Activated CD8-positive, alpha-beta memory T cell treated with anti-CD3 and anti-CD28 coated beads for 36 hours (primary cell): ENCODE data around the gene THSD7B. TPM values are rescaled to one million over a fixed set of nuclear protein-coding genes. Genes with fewer than 3 reads are reported as not detected.
"Not testable (repeated sequence)": the region's sequence is repeated elsewhere in the genome, so short reads cannot be mapped to it uniquely, and the experiment has no call there.

Source experiments
- CTCF ChIA-PET: fragments of 350-600 bp; sonication (Branson Sonifier 250); formaldehyde crosslinking; loops from one replicate; lab custom pipeline; 2021; ENCODE audit warnings: antibody characterized with exemption; lab: Charles Lee
- POLR2A ChIA-PET: fragments of 350-600 bp; sonication (Branson Sonifier 250); formaldehyde crosslinking; loops from one replicate; lab custom pipeline; 2021; ENCODE audit warnings: antibody characterized with exemption; lab: Charles Lee
- total RNA-seq, 2 experiments: library from RNA; stranded (reverse); gene quantifications; one replicate each; pipeline ENCODE4 v1.2.3, GENCODE V29; 2021

Gene THSD7B
- total RNA-seq, 2 experiments from 2014 or later = not detected

DNA sequence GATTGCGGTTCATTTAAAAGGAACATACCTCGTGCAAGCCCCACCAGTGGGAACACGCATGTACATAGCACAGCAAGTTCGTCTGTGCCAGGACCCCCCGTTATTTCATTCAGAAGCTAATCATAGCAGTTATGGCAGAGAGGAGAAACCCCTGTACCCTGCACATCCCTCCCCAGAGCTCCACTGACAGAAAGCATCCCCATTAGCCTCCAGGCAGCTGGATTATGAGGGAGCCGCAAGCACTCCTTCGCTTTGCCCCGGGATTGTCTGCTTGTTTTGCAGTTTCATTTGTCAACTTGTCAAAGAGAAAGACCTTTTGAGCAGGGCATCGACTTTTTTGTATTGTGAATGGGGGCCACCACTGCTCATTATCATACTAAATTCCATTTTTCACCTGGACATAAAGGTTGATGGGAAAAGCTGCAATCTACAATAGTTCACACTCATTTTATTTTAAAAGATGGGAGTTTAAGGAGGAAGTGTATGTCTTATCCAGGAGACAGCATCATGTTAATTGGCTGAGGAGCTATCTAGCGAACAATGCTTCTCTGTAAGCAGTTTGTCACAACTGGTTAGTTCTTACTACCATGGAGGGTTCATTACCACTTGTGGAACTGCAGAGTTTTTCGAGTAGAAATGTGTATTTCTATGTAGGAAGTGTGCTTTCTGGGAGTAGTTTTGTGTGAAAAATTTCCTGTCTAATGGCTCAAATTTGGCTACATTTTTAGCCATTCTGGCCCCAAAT, 255.3 kb downstream of the THSD7B start:
- CTCF ChIA-PET = no interaction called here
- POLR2A ChIA-PET = no interaction called here

DNA sequence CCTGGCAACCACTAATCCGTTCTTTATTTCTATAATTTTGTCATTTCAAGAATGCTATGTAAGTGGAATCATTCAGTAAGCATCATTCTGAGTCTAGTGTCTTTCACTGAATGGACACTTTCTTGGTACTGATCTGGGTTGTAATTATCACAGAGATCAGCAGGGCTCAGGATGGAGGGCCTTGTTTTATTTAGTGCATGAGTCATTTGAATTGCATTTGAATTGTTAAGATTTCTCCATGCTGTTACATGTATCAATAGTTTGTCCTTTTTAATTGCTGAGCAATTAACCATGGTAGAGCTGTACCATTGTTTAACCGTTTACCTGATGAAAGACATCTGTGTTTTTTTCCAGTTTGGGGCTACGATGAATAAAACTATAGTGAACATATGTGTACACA, 256.4 kb downstream of the THSD7B start:
- POLR2A ChIA-PET = no interaction called here
- CTCF ChIA-PET = no interaction called here

DNA sequence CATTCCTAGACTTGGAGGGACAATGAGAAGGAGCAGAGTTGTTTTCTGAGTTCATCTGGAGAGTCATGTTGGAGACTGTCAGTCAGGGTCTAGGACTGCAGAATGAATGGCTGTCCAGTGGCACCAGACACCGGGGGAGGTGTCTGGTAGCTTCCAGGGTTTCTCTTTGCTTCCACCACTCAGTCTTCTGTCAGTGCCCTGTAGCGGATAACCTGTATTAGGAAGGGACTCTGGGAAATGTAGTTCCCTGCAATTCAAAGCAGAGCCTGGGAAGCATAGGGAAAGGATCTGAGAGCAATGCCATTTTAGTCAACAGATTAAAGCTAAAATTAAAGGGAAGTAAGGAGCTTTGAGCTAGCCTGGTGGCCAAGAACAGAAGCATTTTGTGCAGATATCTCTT, 257.9 kb downstream of the THSD7B start:
- ChIA-PET CTCF (no interaction called here), POLR2A (no interaction called here)

DNA sequence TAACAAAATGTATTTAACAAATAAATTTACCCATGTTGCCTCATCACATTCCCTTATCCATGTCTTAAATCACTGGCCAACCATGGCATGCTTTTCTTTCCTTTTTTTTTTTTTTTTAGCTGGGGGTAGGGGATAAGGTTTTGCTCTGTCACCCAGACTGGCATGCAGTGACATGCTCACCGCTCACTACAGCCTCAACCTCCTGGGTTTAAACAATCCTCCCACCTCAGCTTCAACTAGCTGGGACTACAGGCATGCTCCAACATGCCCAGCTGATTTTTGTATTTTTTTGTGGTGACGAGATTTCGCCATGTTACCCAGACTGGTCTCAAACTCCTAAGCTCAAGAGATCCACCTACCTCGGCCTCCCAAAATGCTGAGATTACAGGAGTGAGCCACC, 266.4 kb downstream of the THSD7B start:
- ChIA-PET CTCF (no interaction called here), POLR2A (no interaction called here)

DNA sequence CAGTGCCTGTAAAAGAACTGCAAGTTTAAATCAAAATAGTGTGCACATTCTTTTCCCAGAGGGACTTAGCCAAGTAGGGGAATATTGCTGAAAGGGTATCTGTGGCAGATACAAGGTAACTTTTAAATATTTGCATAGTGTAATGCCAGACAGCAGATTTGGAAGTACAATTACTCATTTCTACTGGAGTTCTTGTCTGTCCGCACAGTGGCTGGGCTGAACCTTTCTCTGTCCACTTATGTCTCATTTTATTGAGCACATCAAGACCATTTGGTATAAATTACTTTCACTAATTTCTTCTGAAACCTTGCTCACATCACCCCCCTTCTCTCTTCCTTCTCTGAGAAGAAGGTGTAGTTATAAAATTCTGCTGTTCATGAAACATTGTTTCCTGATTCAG, 271.3 kb downstream of the THSD7B start:
- CTCF ChIA-PET = no interaction called here

DNA sequence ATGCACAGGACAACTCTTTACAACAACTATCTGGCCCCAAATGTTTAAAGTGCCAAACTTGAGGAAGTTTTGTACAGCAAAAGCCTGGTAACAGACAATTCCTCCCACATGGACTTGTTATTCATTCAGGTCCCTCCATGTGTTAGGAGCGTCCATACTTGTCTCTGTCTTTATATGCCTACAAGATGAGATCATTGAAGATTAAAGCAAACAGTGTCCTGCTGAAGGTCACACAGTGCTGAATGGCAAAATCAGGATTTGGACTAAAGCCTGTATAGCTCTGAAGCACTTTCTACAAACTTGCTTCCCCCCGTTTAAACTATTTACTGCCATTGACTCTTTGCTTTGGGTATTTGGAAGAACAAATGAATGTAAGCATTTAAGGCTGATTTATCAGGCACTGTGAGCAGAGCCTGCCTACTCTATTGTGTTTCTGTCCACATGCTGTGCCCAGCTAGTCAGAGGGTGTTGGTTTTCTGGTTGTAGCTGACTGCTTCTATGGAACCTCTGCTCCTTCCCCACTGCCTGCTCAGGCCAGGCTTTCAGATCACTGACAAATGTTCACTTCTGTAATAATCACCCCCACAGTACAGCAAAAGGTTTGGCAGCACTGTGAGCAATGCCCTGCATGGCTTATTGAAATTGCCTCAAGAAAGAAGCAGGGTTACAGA, 274.3 kb downstream of the THSD7B start:
- POLR2A ChIA-PET = no interaction called here
- CTCF ChIA-PET = no interaction called here

More for the DNA sequence above, 271.3 kb downstream of the THSD7B start:
- POLR2A ChIA-PET = no interaction called here

DNA sequence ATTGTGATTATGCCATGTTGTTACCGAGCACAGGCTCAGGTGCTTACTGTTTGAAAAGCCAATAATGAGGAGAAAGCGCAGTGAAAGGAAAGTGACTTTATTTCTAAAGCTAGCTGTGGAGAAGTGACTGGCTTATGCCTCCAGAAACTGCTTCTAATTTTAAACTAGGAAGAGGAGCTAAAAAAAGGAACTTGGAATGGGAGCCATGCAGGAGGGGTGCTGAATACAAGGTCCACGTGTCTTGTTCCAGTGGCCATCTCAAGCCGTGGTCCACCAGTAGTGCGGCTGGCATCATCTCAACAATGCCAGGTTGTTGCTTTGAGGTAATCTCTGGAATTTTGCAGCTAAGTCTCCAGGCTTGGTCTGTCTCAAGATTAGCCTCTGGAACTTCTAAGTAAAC, 282.0 kb downstream of the THSD7B start:
- CTCF ChIA-PET = no interaction called here
- POLR2A ChIA-PET = no interaction called here

DNA sequence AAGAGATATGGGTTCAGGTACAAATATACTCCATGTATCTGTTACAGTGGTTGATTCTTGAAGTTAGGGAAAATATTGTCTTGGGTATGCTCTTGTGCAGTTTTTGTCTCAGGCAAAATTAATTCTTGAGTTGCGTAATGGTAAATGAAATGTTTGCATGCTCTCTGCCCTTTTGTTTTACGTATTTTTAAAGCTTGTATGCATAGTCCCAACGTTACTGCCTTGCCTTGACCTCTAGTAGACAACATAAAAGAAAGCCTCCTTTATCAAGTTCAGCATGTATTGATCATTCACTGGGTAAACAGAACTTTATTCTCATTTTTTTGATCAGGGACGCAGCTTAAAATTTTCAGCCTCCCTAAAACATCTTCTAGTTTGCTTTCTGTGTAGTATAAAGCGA, 283.1 kb downstream of the THSD7B start:
- POLR2A ChIA-PET = no interaction called here
- CTCF ChIA-PET = no interaction called here

DNA sequence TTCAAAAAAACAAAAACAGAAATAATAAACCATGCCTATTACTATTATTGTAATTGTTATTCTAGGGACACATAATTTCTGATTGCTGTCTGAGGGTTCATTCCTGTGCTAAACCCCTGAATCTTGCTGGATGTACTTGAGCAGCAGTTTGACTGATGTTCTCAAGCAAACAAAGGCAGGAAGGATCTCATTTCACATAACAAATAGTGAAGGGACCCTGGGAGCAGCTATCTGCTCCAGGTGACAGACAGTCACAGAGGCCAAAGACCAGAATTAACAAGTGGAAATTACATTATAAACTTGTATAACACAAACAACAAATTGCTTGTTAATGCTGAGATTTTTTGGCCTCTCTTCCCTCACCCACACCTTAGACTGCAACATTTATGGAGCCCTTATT, 284.2 kb downstream of the THSD7B start:
- CTCF ChIA-PET = no interaction called here

DNA sequence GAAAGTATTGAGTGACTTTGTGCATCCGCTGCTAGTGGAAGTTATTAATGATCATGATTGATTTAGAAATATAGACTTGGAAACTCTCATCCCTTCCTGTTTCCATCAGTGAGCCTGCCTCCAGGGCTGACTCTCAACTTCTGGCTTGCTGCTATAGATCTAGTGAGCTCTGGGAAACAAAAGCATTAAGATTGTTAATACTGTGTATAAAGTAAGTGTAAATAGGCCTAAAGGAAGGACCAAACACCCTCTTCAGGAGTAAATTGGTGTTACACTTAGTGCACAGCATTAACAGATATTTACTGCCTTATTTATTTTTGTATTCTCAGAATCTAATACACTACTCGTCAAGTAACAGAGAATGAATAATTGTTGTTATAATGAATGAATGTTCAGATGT, 285.6 kb downstream of the THSD7B start:
- ChIA-PET POLR2A (no interaction called here), CTCF (no interaction called here)

More for the DNA sequence above, 284.2 kb downstream of the THSD7B start:
- POLR2A ChIA-PET = no interaction called here

DNA sequence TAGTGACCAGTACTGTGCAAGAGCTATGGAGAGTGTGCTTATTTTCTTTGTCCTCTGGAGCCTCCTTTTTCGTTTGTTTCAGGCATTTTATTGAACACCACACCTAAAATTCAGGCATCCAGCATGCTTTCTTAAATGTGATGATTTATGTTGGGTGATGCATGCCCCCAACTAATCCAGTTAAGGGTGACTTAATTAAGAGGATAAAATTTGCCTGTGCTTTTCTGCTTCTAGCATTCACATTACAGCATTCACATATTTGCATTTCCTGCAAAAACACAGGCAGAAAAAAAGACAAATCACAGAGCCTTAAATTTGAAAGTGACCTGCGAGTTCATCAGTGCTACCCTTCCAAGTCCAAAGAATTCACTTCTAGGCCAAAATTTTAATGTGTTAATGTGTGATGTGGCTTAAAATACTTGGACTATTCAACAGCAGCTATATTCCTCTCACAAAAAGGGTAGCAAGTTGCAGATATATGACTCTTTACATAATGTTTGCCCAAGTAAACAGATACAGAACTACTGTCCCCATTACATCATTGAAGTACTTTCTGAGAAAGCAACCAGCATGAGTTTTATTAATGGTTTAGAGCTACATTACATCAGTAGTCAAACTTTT, 286.5 kb downstream of the THSD7B start:
- POLR2A ChIA-PET = no interaction called here
- CTCF ChIA-PET = no interaction called here

DNA sequence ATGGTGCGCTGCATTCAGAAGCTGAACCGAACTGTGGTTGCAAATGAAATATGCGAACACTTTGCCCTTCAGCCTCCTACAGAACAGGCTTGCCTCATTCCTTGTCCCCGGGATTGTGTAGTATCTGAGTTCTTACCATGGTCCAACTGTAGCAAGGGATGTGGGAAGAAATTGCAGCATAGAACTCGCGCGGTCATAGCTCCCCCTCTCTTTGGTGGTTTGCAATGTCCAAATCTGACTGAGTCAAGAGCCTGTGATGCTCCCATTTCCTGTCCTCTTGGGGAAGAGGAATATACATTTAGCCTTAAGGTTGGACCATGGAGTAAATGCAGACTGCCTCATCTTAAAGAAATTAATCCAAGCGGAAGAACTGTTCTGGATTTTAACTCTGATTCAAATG, 291.4 kb downstream of the THSD7B start:
- CTCF ChIA-PET = no interaction called here
- POLR2A ChIA-PET = no interaction called here

DNA sequence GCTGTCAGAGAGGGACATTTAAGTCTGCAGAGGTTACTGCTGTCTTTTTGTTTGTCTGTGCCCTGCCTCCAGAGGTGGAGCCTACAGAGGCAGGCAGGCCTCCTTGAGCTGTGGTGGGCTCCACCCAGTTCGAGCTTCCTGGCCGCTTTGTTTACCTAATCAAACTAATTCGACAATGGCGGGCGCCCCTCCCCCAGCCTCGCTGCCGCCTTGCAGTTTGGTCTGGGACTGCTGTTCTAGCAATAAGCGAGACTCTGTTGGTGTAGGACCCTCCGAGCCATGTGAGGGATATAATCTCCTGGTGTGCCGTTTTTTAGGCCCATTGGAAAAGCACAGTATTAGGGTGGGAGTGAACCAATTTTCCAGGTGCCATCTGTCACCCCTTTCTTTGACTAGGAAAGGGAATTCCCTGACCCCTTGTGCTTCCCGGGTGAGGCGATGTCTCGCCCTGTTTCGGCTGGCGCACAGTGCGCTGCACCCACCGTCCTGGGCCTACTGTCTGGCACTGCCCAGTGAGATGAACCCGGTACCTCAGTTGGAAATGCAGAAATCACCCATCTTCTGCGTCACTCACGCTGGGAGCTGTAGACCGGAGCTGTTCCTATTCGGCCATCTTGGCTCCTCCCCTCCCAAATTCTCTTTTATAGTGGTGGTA, 310.9 kb downstream of the THSD7B start:
- CTCF ChIA-PET, POLR2A ChIA-PET: not testable (repeated sequence)

DNA sequence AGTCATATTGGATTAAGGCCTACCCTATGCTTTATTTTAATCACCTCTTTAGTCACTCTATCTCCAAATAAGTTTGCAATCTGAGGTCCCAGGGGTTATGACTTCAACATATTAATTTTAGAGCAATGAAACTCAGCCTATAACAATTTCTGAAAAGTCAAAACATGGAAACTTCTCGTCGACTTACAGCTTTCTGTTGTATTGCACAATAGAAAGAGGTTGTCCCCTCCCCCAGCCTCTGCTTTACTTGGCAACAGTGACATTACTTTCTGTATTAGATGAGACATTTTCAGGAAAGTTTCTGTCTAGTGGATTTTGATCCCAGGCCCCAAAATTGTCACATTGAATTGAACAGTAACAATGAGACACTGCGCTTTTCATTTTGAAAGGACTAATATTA, 326.4 kb downstream of the THSD7B start:
- CTCF ChIA-PET = no interaction called here
- POLR2A ChIA-PET = no interaction called here

DNA sequence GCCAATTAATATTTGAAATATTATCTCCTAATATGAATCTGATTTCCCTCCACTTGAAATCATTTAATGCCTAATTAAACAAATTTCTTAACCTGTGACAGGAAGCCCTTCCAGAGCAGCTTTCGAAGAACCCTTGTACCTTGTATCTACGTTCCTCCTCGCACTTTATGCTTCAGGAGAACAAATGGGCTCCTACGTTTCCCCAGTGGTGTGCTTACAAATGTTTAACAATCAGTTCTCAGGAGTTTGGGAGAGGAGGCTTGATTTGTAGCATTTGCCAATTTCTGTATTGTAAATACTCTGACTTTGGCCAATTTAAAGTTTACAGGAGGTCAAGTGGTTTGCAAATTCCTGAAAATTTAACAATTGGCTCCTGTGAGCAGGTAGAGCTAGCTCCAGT, 327.8 kb downstream of the THSD7B start:
- ChIA-PET CTCF (no interaction called here), POLR2A (no interaction called here)

DNA sequence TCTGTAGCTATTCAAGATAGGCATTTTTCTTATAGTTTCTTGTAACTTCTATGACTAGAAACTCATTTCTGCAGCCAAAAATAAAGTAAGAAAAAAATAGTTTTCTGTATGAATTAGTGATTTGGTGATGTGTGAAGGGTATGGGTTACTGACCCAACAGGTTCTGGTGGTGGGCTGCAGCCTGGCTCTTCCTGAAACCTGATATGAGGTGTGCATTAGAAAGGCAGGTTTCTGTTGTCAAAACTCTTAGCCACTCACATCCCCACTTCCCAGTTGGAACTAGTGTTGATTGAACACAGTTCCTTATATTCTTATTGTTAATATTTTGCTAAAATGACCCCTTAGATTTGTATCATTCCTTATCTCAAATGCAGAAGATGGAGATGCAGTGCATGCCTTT, 330.8 kb downstream of the THSD7B start:
- ChIA-PET CTCF (no interaction called here), POLR2A (no interaction called here)

DNA sequence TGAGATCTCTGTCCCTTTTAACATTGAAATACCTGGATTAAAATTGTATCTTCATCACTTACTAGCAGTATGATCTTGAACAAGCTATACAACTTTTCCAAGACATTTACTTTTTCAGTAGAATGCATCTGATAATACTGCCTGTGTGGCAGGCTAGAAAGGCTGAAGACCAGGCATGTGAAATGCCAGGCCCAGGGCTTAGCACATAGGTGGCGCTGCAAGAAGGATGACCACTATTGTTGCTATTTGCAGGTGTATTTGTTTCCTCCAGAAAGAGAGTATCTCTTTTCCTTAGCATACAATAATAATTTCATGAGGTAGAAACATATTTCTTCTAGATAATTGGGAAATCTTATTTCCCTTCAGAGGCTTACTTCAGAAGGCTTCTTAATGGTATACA, 331.3 kb downstream of the THSD7B start:
- ChIA-PET CTCF (no interaction called here), POLR2A (no interaction called here)

DNA sequence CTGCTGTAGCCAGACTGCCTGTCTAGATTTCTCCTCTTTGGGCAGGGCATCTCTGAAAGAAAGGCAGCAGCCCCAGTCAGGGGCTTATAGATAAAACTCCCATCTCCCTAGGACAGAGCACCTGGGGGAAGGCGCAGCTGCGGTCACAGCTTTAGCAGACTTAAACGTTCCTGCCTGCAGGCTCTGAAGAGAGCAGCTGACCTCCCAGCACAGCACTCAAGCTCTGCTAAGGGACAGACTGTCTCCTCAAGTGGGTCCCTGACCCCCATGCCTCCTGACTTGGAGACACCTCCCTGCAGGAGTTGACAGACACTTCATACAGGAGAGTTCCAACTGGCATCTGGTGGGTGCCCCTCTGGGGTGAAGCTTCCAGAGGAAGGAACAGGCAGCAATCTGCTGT, 336.5 kb downstream of the THSD7B start:
- CTCF ChIA-PET, POLR2A ChIA-PET: not testable (repeated sequence)

DNA sequence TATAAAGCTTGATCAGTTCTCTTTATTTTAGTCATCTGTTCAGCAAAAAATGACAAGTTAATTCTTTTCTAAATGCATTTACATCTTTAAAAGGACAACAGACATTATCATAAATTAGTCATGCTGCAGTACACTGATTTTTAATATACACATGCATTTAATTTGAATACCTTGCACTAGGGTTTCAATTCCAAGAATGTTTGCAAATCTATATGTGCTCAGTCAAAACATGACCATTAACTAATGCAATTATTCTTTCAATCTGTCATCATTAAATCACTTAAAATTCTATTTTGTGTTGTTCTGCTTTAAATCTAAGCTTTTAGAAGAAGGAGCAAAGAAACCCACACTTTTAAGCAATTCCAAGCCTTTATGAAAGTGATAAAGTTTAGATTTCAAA, 342.6 kb downstream of the THSD7B start:
- ChIA-PET POLR2A (no interaction called here), CTCF (no interaction called here)

DNA sequence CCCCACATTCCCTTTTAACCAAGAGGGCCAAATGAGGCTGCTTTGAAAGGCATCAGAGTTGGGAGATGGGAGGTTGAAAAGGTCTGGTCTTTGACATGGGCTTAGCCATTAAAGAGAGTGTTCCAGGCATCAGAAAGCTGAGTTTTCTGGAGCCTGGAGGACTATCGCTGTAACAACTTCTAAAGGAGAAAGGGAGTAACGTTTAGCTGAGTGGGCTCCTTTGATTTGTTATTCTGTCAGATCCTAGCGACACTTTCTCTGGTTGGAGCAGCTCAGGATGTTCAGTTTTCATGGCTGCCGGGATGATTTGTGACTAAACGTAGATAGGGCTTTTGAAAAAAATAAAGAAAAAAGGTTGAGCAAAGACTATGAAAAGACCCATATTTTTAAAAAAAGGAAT, 346.6 kb downstream of the THSD7B start:
- POLR2A ChIA-PET = no interaction called here
- CTCF ChIA-PET = no interaction called here
